DND-41 (cell line): Measurements from ENCODE around the gene OGT.
"Not testable (repeated sequence)": the region's sequence is repeated elsewhere in the genome, so short reads cannot be mapped to it uniquely, and the experiment has no call there.

Experiments used
- CTCF ChIP-seq: IDR thresholded peaks from 2 replicates; pipeline ENCODE4 v1.5.1; 2012; ENCODE audit warnings: borderline replicate concordance, low read length, moderate library complexity, mild to moderate bottlenecking; ENCODE audit not compliant: poor library complexity, severe bottlenecking; ENCODE audit errors: extremely low read depth
- EZH2 ChIP-seq: IDR thresholded peaks from 3 replicates; pipeline ENCODE4 v1.6.1; 2012; ENCODE audit warnings: borderline replicate concordance, low read depth, mild to moderate bottlenecking, moderate library complexity, low read length, inconsistent platforms; ENCODE audit not compliant: severe bottlenecking

- not testable (repeated sequence) for TF ChIP-seq CTCF, EZH2
These were observed 30.8 kb upstream of the OGT start for GRCh38 chrX:71502080-71502479.
